Nephron (organoid): ENCODE data around the gene GPR21.

Source experiments
- H3K27ac Mint-ChIP-seq, 3 experiments: 2 replicates each; pipeline ENCODE4 v1.8.0; 2020; ENCODE audit warnings: mixed read lengths in 3 of 3, mild to moderate bottlenecking in 2 of 3, moderate library complexity in 1 of 3
- H3K27me3 Mint-ChIP-seq: 2 replicates; pipeline ENCODE4 v1.8.0; 2021; ENCODE audit warnings: low read depth, mild to moderate bottlenecking, moderate library complexity, mixed read lengths
- H3K36me3 Mint-ChIP-seq: 2 replicates; pipeline ENCODE4 v1.8.0; 2020; ENCODE audit warnings: low read depth, mixed read lengths
- H3K4me1 Mint-ChIP-seq: 2 replicates; pipeline ENCODE4 v1.8.0; 2020; ENCODE audit warnings: mixed read lengths
- H3K4me3 Mint-ChIP-seq, 3 experiments: 2 replicates each; pipeline ENCODE4 v1.8.0; 2020; ENCODE audit warnings: mild to moderate bottlenecking in 3 of 3, mixed read lengths in 3 of 3, moderate library complexity in 2 of 3
- H3K9me3 Mint-ChIP-seq: 2 replicates; pipeline ENCODE4 v1.8.0; 2020; ENCODE audit warnings: mixed read lengths
- CTCF ChIP-seq, 3 experiments: fragments of 200-600 bp; sonication (generic); IDR thresholded peaks; one replicate each; pipeline ENCODE4 v1.5.0; 2021; ENCODE audit warnings: antibody characterized with exemption in 3 of 3; ENCODE audit not compliant: unreplicated experiment in 3 of 3

The GPR21 gene

GRCh38 chr9:123084256-123084655 lies 50.8 kb downstream of the GPR21 start:
- H3K27ac Mint-ChIP-seq: no peak overlapping the region
- no peaks in the 10 kb centered on the region for H3K27me3 Mint-ChIP-seq
- peaks cover 66% of the 10 kb centered on the region for H3K36me3 Mint-ChIP-seq
- H3K4me3 Mint-ChIP-seq: no peak overlapping the region
- H3K9me3 Mint-ChIP-seq: no peaks in the 10 kb centered on the region
- H3K4me1 Mint-ChIP-seq: peaks cover 12% of the 10 kb centered on the region
- TF ChIP-seq CTCF (IDR thresholded peaks at IDR 0.05; ENCODE audit: unreplicated experiment in 3 of 3): no peak
